IPS DF 4.7 (cell line): ENCODE measurements around the gene DCAF7.

ENCODE experiments used
- DNase-seq: peaks from one replicate; pipeline ENCODE4 v3.0.0-alpha.2; 2013; ENCODE audit warnings: low spot score; ENCODE audit errors: extremely low read depth

DCAF7 gene, protein sequence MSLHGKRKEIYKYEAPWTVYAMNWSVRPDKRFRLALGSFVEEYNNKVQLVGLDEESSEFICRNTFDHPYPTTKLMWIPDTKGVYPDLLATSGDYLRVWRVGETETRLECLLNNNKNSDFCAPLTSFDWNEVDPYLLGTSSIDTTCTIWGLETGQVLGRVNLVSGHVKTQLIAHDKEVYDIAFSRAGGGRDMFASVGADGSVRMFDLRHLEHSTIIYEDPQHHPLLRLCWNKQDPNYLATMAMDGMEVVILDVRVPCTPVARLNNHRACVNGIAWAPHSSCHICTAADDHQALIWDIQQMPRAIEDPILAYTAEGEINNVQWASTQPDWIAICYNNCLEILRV

DNA sequence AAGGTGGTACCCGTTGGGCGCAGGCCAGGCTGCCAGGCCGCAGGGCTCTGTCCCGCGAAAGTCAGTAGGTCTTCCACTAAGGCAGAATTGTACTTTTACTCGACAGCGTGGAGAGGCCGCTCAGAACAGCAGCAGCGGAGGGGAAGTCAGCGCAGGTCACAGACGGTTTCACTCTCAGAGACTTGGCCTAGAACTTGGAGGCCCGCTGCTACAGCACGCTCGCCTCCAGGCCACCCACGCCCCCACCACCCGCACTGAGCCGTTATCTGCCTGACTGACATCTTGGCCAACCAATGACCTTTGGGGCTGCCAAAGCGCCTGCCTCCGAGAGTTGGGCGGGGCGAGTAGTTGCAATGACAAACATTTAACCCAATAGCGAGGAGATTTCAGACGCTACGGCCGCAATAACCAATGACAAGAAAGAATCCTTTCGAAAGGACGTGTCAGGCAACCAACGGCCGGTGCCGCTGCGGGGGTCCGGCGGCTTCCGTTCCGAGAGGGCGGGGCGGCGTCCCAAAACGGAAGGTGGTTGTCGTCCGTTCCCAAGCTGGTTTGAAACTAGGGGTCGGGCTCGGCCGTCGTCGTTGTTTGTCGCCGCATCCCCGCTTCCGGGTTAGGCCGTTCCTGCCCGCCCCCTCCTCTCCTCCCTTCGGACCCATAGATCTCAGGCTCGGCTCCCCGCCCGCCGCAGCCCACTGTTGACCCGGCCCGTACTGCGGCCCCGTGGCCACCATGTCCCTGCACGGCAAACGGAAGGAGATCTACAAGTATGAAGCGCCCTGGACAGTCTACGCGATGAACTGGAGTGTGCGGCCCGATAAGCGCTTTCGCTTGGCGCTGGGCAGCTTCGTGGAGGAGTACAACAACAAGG lies at the start of gene DCAF7:
Gene DCAF7 (plus strand): TSS at position 532 of the 871 bp plus-strand sequence. CDS start 201 bp downstream, at position 733.
- peak; percentile 99 for DNase-seq

DNA sequence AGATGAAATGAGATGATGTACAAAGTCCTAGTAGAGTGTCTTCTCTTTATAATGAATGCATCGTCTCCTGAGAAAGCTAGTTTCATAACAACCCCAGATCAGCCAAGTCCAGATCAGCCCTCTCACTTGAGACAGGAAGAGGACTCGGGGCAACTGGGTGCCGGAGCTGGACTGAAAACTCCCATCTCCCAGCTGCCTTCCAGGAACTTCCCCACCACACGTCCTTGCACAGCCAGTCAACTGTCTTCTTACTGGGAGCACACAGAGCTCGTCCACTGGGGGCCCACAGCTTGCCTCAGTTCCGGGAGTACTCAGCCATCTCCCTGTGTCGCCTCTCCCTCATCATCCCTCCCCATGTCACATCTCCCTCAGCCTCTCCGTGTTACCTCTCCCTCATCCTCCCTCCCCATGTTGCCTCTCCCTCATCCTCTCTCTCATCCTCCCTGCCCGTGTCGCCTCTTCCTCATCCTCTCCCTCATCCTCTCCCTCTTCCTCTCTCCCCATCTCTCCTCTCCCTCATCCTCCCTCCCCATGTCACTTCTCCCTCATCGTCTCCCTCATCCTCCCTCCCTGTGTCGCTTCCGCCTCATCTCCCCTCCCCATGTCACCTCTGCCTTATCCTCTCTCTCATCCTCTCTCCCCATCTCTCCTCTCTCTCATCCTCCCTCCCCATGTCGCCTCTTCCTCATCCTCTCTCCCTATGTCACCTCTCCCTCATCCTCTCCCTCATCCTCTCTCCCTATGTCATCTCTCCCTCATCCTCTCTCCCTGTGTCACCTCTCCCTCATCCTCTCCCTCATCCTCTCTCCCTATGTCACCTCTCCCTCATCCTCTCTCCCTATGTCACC lies 49.5 kb upstream of the DCAF7 start:
- no peak for DNase-seq

DNA sequence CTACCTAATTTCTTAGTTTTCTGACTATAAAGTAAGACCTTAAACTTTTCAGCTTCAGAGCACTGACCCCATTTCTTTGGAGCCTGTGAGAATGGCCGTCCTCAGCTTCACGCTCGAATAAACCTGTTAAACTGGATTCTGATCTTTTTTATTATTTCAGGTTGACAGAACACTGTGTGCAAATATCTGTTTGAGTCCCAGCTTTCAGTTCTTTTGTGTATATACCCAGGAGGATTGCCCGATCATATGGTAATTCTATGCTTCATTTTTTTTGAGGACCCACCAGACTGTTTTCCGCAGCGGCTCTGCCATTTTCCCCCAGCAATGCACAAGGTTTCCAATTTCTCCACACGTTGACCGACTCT lies 47.0 kb upstream of the DCAF7 start:
- no peak for DNase-seq

DNA sequence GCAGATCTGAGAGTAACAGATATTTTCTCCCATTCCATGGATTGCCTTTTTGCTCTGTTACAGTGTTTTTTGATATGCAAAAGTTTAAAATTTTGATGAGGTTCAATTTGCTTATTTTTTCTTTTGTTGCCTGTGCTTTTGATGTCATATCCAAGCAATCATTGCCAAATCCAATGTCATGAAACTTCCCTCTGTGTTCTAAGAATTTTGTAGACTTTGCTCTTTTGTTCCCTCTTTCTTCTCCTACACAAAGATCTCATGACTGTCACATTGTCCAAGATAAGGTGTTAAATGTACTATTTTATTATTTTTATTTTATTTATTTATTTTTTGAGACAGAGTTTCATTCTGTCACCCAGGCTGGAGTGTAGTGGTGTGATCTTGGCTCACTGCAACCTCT lies 46.0 kb upstream of the DCAF7 start:
- no peak for DNase-seq

DNA sequence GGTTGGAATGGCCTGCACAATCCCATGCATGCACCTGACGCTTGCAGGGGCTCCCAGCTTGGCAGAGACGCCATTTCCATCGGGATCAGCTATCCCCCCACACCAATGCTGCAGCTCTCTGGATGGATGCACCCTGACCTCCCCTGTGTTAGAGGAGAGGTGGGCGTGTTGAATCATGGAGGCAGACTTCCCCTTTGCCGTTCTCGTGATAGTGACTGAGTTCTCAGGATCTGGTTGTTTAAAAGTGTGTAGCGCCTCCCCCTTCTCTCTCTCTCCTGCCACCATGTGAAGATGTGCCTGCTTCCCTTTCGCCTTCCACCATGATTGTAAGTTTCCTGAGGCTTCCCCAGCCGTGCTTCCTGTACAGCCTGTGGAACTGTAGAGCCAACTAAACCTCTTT lies 44.9 kb upstream of the DCAF7 start:
- no peak for DNase-seq

DNA sequence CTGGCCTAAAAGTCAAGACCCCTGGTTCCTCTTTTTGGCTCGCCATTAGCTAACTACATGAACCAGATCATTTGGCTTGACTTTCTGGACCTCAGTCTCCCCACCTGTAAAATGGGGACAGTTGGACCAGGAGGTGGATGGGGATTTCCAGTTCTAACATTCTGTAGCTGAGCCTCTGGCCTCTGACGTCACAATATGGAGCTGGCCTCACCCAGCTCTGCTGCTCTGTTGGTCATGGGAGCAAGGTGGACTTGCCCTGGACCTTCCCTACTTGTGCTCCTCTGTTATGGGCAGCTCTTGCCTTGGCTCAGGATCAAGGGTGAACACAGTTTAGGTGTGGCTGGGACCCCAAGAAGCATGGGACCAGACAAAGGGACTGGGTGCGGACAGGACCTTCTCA lies 43.6 kb upstream of the DCAF7 start:
- no peak for DNase-seq

DNA sequence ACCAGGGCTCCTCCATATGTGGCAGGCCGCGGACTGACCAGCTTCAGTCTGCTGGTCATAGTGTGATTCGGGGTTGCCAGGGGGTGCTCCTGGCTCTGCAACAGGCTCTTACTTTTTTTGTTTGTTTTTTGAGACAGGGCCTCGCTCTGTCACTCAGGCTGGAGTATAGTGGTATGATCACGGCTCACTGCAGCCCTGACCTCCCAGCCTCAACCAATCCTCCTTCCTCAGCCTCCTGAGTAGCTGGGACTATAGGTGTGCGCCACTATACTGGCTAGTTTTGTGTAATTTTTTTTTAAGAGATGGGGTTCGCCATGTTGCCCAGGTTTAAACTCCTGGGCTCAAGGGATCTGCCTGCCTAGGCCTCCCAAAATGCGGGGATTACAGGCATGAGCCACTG lies 38.9 kb upstream of the DCAF7 start:
- DNase-seq = no peak

DNA sequence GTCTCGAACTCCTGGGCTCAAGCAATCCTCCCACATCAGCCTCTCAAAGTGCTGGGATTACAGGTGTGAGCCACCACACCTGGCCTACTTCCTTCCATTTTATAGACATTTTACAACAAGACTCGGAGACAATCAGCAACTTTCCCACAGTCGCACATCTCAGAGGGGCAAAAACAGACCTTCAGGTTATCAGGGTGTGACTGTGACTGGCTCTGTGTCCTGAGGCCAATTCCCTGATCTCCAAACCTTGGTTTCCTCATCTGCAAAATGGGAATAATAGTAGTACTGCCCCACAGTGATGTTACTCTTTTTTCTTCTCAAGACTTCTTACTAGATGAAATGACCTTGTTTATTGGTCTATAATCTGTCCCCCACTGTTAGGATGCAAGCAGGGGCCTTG lies 37.9 kb upstream of the DCAF7 start:
- DNase-seq = no peak

DNA sequence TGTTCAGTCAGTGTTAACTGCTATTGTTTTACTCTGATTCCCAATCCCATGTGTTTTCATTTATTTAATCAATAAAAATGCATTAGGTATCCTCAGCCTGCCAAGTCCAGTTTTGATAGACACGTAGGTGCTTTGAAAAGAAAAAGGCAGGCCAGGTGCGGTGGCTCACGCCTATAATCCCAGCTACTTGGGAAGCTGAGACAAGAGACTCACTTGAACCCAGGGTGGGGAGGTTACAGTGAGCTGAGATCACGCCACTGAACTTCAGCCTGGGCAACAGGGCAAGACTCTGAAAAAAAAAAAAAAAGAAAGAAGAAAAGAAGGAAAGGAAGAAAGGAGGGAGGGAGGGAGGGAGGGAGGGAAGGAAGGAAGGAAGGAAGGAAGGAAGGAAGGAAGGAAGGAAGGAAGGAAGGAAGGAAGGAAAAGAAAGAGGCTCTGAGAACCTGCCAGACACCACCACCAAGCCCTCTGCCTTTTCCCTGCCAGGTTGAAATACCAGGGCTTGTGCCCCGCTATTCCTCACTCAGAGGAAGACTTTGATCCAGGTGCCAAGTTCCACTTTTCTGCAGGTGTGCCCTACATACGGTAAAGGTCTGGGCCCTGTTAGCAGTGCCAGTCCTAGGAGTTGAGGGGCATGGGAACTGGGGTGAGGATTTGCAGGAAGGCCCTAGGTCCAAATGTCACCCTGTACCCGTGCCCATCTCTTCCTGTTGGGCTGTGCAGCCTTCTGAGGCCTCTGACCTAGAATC lies 37.2 kb upstream of the DCAF7 start:
- no peak for DNase-seq

DNA sequence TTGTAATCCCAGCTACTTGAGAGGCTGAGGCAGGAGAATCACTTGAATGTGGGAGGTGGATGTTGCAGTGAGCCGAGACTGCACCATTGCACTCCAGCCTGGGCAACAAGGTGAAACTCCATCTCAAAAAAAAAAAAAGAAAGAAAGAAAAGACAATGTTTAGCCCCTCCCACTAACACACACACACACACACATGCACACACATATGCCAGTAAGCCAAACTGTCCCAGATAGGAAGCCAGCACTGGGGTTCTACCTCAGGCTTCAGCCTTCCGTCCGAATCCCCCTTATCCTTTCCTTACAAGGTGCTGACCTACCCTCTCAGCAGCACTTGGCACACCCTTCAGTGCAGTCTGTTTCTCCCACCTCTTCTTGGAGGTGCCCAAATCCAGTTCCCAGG lies 35.8 kb upstream of the DCAF7 start:
- DNase-seq = no peak

DNA sequence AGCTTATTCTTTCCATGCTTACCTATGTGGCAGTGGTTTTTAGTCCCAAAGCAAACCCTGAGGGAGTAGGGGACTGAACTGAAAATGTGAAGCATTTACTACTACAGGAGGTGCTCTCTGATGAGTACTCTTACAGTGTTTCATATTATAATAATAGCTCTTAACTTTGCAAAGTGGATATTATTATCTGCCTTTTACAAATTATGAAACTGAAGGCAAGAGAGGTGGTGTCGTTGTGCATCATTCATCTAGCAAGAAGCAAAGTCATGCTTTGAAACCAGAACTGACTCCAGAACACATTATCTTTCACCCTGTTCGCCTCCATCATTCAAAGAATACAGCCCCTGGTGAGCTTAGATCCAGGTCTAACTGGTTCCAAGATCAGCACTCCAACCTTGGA lies 35.3 kb upstream of the DCAF7 start:
- no peak for DNase-seq

DNA sequence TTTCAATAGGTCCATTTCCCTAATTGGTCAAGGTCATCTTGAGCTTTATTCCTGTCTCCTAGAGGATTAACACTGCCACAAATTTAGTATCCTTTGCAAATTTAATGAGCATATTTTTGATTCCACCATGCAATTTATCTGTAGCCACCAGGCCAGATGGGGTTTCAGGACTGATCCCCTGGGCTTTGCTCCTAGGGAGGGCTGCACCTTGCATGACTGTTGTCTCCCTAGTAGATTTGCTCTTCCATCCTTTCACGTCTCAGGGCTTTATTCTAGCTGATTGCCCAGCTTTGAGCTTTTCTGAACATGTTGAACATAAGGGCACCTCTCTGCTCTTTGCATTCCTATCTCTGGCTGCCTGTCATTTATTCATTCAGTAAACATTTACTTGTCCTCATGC lies 34.9 kb upstream of the DCAF7 start:
- no peak for DNase-seq

DNA sequence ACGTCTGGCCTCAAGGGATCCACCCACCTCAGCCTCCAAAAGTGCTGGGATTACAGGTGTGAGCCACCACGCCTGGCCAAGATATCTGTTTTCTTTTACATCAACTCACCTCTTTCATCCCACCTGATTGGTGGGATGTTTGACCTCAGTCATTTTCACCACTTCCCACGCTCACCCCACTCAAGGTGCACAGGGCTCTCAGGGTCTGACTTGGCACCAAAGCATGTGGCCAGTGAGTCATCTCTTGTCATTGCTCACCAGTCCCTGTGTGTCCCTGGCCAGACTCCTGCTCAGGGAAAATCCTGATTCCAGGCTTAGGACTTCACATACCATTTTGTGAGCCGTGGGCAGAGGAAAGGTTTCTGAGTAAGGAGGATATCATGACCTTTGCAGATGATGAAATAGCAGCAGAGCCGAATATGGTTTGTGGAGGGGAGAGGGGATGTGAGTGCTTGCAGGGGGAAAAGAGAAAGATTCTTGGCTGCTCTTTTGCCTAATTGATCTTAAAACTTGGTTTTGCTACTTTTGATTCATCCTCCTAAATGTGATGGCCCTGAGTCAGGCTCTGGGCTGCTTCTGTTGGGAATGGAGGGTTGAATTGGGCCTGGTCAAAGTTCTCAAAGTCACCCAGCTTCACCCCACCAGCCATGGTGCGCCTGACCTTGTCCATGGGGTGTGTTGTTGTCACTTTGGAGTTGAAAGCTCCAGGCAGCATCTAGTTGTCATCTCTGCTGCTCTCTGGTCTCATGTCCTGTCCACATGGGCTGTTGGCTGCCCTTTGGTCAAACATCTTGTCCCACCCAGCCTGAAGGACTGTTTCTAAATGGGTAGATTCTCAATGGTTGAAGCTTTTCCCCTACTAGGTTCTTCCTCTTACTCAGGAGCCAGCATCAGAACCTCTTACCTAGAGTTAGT lies 33.1 kb upstream of the DCAF7 start:
- DNase-seq = no peak

DNA sequence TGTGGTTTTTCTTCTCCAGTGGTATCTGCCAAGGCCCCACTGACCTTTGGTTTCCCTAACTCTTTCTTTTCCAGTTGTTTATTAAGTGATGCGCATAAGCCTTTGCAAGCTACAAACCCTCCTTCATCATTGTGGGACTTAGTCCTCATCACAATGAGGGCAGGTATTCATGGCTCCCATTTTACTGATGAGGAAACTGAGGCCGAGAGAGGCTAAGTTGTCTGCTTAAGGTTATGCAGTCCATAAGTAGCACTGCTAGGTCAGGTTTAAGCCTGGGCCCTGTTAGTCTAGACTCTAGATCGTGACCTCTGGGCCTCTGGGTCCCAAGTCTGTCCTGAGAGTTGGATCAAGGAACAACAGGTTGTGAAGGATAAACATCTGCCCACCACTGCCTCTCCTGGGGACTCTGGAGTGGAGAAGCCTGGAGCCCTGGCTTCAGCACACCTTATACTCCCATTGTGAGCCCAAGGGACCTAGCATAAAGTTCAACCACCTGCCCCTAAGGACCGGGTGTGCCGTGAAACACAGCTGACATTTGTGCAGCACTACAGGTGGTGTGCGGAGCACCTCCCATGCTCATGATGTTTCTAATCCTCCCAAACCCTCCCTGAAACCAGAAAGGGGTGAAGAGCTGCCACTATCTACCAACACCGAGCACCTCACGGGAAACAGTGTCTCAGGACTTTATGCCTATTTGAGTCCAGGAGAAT lies 32.3 kb upstream of the DCAF7 start:
- no peak for DNase-seq

DNA sequence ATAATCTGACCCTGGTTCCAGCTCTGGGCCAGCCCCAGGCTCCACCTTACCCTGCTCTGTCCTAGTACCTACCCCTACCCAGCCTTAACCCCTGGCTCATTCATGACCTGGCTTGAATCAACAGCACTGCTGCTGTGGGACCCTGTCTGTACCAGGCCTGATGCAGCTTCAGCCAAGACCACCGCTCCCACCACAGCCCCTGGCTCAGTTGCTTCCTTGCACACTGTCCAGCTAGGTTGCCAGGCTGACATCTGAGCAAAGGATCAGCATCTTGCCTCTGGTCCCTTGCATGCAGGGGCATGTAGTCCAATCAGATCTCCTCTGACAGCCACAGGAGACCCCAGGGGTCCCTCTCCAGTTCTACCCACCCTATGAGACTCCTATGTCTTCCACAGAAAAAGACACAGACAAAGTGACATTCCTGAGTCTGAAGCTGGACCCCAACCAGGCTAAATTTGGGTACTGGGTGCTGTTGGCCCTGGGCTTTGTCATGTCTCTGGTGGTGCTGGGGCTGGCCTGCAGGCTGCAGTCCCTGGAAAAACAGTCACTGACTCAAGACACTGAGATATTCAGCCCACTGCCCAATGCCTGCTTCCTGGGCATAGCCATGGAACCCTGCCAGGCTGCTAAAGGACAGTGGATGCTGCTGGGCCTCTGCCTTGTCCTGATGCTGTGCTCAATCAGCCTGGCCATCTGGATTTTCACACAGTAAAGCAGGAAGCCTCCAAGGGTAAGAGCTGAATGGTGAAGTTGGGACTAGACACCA lies 31.0 kb upstream of the DCAF7 start:
- no peak for DNase-seq

DNA sequence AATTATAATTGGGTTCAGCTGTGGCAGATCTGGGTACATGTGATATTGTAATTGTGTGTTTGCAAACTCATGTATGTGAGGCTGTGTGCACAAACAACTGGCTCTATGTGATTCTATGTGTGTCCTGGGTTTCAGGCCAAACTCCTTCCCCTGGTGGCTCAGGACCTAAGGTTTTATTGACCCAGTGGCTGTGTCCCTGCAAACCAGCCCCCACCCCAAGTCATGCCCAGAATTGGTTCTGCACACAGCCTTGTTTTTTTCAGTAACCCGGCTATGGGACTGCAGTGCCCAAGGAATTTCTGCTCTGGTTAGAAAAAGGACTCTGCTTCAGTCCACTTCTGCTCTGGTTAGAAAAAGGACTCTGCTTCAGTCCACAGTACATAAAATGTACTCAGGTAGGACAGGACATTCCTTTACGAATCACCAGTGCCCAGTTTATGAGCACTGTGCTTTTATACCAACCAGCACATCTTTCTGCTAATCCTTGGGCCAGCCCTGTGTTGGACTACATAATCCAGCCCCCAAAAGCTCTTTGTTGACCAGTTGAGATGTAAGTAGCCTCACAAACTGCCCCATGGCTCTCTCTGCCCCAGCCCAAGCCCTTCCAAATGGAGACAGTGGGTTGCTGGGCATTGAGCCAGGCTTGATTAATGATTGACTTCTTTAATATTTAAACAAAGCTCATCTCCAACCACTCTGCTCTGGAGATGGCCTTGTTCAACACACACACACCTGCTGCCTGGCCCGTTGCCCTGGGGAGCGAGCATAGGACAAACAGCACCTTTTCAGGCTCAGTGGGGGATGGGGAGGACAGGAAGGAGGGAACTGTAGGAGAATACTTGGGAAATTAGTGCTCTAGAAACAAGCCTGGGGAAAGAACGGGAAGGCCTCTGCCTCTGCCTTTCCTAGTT lies 30.1 kb upstream of the DCAF7 start:
- no peak for DNase-seq

DNA sequence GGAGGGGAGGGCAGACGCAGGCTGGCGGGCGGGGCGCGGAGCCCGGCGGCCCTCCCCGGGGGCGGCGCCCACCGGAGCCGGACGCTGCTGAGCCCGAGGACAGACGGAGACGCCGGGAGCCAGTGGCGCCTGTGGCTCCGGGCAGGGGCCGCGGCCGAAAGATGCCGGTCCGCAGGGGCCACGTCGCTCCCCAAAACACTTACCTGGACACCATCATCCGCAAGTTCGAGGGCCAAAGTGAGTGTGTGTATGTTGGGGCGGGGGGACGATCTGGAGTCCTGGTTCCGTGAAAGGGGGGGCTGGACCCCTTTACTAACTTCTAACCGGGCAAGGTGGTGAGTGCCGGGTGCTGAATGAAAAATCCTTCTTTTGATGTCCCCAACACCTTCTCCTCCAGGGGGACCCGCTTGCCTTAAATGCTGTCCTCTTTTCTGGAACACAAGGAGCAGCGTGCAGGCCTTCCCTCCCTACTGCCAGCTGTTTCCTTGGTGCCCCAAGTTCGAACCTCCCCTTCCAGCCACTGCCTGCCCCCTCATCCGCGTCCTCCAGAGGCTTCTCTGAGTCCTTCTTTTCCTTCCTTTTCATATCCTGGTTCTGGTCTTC lies 26.9 kb upstream of the DCAF7 start, which contains the start of gene KCNH6:
Gene KCNH6 (plus strand): TSS at position 106 of the 603 bp plus-strand sequence. CDS start 56 bp downstream, at position 162.
- DNase-seq = no peak
